ENCODE data around the gene TMEM61.

DNA sequence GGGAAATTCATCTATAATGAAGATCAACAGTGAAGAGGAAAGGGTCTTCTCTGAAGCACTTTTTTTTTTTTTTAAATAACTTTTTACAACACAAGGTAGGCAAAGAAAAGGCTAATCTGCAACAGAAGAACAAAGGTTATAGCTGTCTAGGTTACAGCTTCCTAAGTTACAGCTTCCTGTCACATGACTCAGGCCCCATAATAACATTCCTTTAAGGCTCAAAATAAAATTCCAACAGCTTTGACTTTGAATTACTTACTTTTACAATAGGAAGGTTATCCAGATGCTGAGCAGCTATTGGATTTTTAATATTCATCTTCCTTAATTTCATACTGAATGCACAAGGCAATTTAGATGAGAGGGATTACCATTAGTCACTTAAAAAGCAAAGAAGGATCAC is 40.4 kb upstream of the TMEM61 start:
- TF ChIP-seq, protein P1, sequence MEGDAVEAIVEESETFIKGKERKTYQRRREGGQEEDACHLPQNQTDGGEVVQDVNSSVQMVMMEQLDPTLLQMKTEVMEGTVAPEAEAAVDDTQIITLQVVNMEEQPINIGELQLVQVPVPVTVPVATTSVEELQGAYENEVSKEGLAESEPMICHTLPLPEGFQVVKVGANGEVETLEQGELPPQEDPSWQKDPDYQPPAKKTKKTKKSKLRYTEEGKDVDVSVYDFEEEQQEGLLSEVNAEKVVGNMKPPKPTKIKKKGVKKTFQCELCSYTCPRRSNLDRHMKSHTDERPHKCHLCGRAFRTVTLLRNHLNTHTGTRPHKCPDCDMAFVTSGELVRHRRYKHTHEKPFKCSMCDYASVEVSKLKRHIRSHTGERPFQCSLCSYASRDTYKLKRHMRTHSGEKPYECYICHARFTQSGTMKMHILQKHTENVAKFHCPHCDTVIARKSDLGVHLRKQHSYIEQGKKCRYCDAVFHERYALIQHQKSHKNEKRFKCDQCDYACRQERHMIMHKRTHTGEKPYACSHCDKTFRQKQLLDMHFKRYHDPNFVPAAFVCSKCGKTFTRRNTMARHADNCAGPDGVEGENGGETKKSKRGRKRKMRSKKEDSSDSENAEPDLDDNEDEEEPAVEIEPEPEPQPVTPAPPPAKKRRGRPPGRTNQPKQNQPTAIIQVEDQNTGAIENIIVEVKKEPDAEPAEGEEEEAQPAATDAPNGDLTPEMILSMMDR (IDR thresholded peaks at IDR 0.05): no peak
- no peak for TF ChIP-seq POLR2A (IDR thresholded peaks at IDR 0.05)

All from right lobe of liver (tissue), 4 donors.